Activated CD4-positive, alpha-beta T cell treated with anti-CD3 and anti-CD28 coated beads, Interleukin-2, amount 10 ng/mL, durations not matched to agents 24 days and 14 days (primary cell): ENCODE results near the gene MAP1LC3B2. TPM values are rescaled to one million over a fixed set of nuclear protein-coding genes. Genes with fewer than 3 reads are reported as not detected.
A peak's percentile ranks its signal among the peaks of the same experiment; 100 is the strongest.

Experiments
- DNase-seq: peaks from one replicate; pipeline ENCODE4 v3.0.0; 2022
- H3K27ac Mint-ChIP-seq: one replicate; pipeline ENCODE4 v1.8.0; 2022; ENCODE audit warnings: mild to moderate bottlenecking, mixed read lengths
- H3K27me3 Mint-ChIP-seq: one replicate; pipeline ENCODE4 v1.8.0; 2022; ENCODE audit warnings: mixed read lengths
- H3K36me3 Mint-ChIP-seq: one replicate; pipeline ENCODE4 v1.8.0; 2022; ENCODE audit warnings: low read depth, mild to moderate bottlenecking, mixed read lengths
- H3K4me1 Mint-ChIP-seq: one replicate; pipeline ENCODE4 v1.8.0; 2021; ENCODE audit warnings: mixed read lengths
- H3K4me3 Mint-ChIP-seq: one replicate; pipeline ENCODE4 v1.8.0; 2022; ENCODE audit warnings: mild to moderate bottlenecking, moderate library complexity, mixed read lengths
- H3K9me3 Mint-ChIP-seq: one replicate; pipeline ENCODE4 v1.8.0; 2021; ENCODE audit warnings: mixed read lengths
- intact Hi-C: fragments of 100-400 bp; cut with micrococcal nuclease; formaldehyde crosslinking; loops from one replicate; pipeline ENCODE4 v1.15.1; 2023
- total RNA-seq: library from RNA; stranded (reverse); gene quantifications from 2 replicates; pipeline ENCODE4 v1.2.3, GENCODE V29; 2022

Gene MAP1LC3B2
- total RNA-seq, result 0.68 TPM in 1 of 2 replicates, not detected in the other

GRCh38 chr12:116559162-116559935 is at the start of gene MAP1LC3B2:
Gene MAP1LC3B2, plus strand, starts transcription at chr12:116559381. Its CDS starts 16,562 bp downstream, at chr12:116575943.
- Mint-ChIP-seq H3K9me3 (peaks cover 12% of the 10 kb centered on the region), H3K36me3 (peaks cover 11% of the 10 kb centered on the region), H3K27ac (peak within 1 kb of the TSS; percentile 97), H3K4me1 (peaks cover 37% of the 10 kb centered on the region), H3K4me3 (peak within 1 kb of the TSS; percentile 82), H3K27me3 (peaks cover 9% of the 10 kb centered on the region)
- intact Hi-C loops, result loop anchor here (1.0 to 2.0 kb wide), 9 partner anchors 21 to 499 kb away; partner anchors contain the start of gene MED13L
- peak; percentile 95 for DNase-seq

- Mint-ChIP-seq H3K27ac (no peak overlapping the region), H3K4me1 (no peaks in the 10 kb centered on the region), H3K9me3 (no peaks in the 10 kb centered on the region), H3K36me3 (no peaks in the 10 kb centered on the region), H3K4me3 (no peak overlapping the region), H3K27me3 (peaks cover 15% of the 10 kb centered on the region)
- intact Hi-C loops, result no loop called here
- DNase-seq, result no peak
Measured at GRCh38 chr12:116513944-116514343, 45.2 kb upstream of the MAP1LC3B2 start.

- H3K27me3 Mint-ChIP-seq, result peaks cover 8% of the 10 kb centered on the region
- no peaks in the 10 kb centered on the region for H3K36me3 Mint-ChIP-seq
- no peak for DNase-seq
- H3K4me3 Mint-ChIP-seq, result no peak overlapping the region
- H3K27ac Mint-ChIP-seq, result no peak overlapping the region
- no peaks in the 10 kb centered on the region for H3K9me3 Mint-ChIP-seq
- intact Hi-C loops, result no loop called here
- H3K4me1 Mint-ChIP-seq, result no peaks in the 10 kb centered on the region
Measured at GRCh38 chr12:116515684-116516083, 43.5 kb upstream of the MAP1LC3B2 start.

GRCh38 chr12:116516657-116517056 is 42.5 kb upstream of the MAP1LC3B2 start:
- H3K4me1 Mint-ChIP-seq, result peaks cover 7% of the 10 kb centered on the region
- no peak overlapping the region for H3K27ac Mint-ChIP-seq
- no peak overlapping the region for H3K4me3 Mint-ChIP-seq
- DNase-seq, result no peak
- H3K27me3 Mint-ChIP-seq, result peaks cover 11% of the 10 kb centered on the region
- no peaks in the 10 kb centered on the region for H3K36me3 Mint-ChIP-seq
- intact Hi-C loops, result no loop called here
- H3K9me3 Mint-ChIP-seq, result no peaks in the 10 kb centered on the region

- no peak for DNase-seq
- H3K4me1 Mint-ChIP-seq, result peaks cover 7% of the 10 kb centered on the region
- intact Hi-C loops, result no loop called here
- H3K9me3 Mint-ChIP-seq, result no peaks in the 10 kb centered on the region
- H3K27me3 Mint-ChIP-seq, result peaks cover 11% of the 10 kb centered on the region
- no peaks in the 10 kb centered on the region for H3K36me3 Mint-ChIP-seq
- no peak overlapping the region for H3K4me3 Mint-ChIP-seq
- no peak overlapping the region for H3K27ac Mint-ChIP-seq
Measured at GRCh38 chr12:116517431-116518045, 41.6 kb upstream of the MAP1LC3B2 start.

GRCh38 chr12:116520225-116520760 is 38.9 kb upstream of the MAP1LC3B2 start:
- DNase-seq, result no peak
- Mint-ChIP-seq H3K27ac (no peak overlapping the region), H3K9me3 (no peaks in the 10 kb centered on the region), H3K4me1 (peaks cover 7% of the 10 kb centered on the region), H3K4me3 (no peak overlapping the region), H3K27me3 (peaks cover 16% of the 10 kb centered on the region), H3K36me3 (no peaks in the 10 kb centered on the region)
- intact Hi-C loops, result no loop called here

GRCh38 chr12:116520801-116521471 is 38.2 kb upstream of the MAP1LC3B2 start:
- DNase-seq, result peak; percentile 63
- Mint-ChIP-seq H3K27ac (no peak overlapping the region), H3K4me1 (peaks cover 7% of the 10 kb centered on the region), H3K36me3 (no peaks in the 10 kb centered on the region), H3K4me3 (no peak overlapping the region), H3K9me3 (no peaks in the 10 kb centered on the region), H3K27me3 (peaks cover 18% of the 10 kb centered on the region)
- intact Hi-C loops, result no loop called here

GRCh38 chr12:116524311-116524710 is 34.9 kb upstream of the MAP1LC3B2 start:
- DNase-seq, result no peak
- Mint-ChIP-seq H3K27ac (no peak overlapping the region), H3K36me3 (no peaks in the 10 kb centered on the region), H3K27me3 (peaks cover 24% of the 10 kb centered on the region), H3K9me3 (peaks cover 5% of the 10 kb centered on the region), H3K4me1 (peaks cover 7% of the 10 kb centered on the region), H3K4me3 (no peak overlapping the region)
- intact Hi-C loops, result no loop called here

- Mint-ChIP-seq H3K4me1 (peaks cover 7% of the 10 kb centered on the region), H3K36me3 (no peaks in the 10 kb centered on the region), H3K27ac (no peak overlapping the region), H3K4me3 (no peak overlapping the region), H3K27me3 (peaks cover 24% of the 10 kb centered on the region), H3K9me3 (peaks cover 5% of the 10 kb centered on the region)
- no peak for DNase-seq
- intact Hi-C loops, result no loop called here
Measured at GRCh38 chr12:116524964-116525379, 34.2 kb upstream of the MAP1LC3B2 start.

- Mint-ChIP-seq H3K9me3 (peaks cover 5% of the 10 kb centered on the region), H3K4me3 (no peak overlapping the region), H3K36me3 (no peaks in the 10 kb centered on the region), H3K27ac (no peak overlapping the region), H3K27me3 (peaks cover 25% of the 10 kb centered on the region), H3K4me1 (peaks cover 7% of the 10 kb centered on the region)
- DNase-seq, result no peak
- intact Hi-C loops, result no loop called here
Measured at GRCh38 chr12:116525418-116526001, 33.7 kb upstream of the MAP1LC3B2 start.

GRCh38 chr12:116528065-116528464 is 31.1 kb upstream of the MAP1LC3B2 start:
- DNase-seq, result no peak
- intact Hi-C loops, result no loop called here
- no peaks in the 10 kb centered on the region for H3K36me3 Mint-ChIP-seq
- no peak overlapping the region for H3K27ac Mint-ChIP-seq
- peaks cover 28% of the 10 kb centered on the region for H3K27me3 Mint-ChIP-seq
- peaks cover 5% of the 10 kb centered on the region for H3K4me1 Mint-ChIP-seq
- H3K4me3 Mint-ChIP-seq, result no peak overlapping the region
- peaks cover 5% of the 10 kb centered on the region for H3K9me3 Mint-ChIP-seq

- Mint-ChIP-seq H3K36me3 (no peaks in the 10 kb centered on the region), H3K4me1 (peaks cover 8% of the 10 kb centered on the region), H3K9me3 (peaks cover 5% of the 10 kb centered on the region), H3K27me3 (peaks cover 28% of the 10 kb centered on the region), H3K4me3 (no peak overlapping the region), H3K27ac (no peak overlapping the region)
- intact Hi-C loops, result no loop called here
- DNase-seq, result no peak
Measured at GRCh38 chr12:116528498-116528897, 30.7 kb upstream of the MAP1LC3B2 start.

GRCh38 chr12:116529048-116529447 is 30.1 kb upstream of the MAP1LC3B2 start:
- intact Hi-C loops, result no loop called here

More at GRCh38 chr12:116529048-116529447, 30.1 kb upstream of the MAP1LC3B2 start:
- Mint-ChIP-seq H3K27ac (no peak overlapping the region), H3K4me1 (peaks cover 12% of the 10 kb centered on the region), H3K4me3 (no peak overlapping the region), H3K27me3 (peaks cover 28% of the 10 kb centered on the region), H3K9me3 (peaks cover 5% of the 10 kb centered on the region), H3K36me3 (no peaks in the 10 kb centered on the region)
- no peak for DNase-seq
